DND-41 (cell line): ENCODE results near the gene CCDC102A.

Experiments
- ATAC-seq: fragments of 200-7000 bp; cut with Tn5 transposase; 3 replicates; pipeline ENCODE4 v1.9.1; 2021; ENCODE audit warnings: low read depth; ENCODE audit not compliant: insufficient read depth
- DNase-seq: peaks from one replicate; pipeline ENCODE4 v3.0.0-alpha.2; 2020
- H2AFZ ChIP-seq: 2 replicates; pipeline ENCODE4 v1.6.0; 2012; ENCODE audit warnings: low read depth, low read length
- H3K27ac ChIP-seq: 2 replicates; pipeline ENCODE4 v1.5.1; 2012; ENCODE audit warnings: low read length, inconsistent platforms
- H3K27me3 ChIP-seq: fragments of 200-600 bp; sonication (generic); 2 replicates; pipeline ENCODE4 v1.6.0; 2012; ENCODE audit warnings: low read length, mild to moderate bottlenecking, inconsistent platforms; ENCODE audit not compliant: insufficient read depth, poor library complexity
- H3K36me3 ChIP-seq: 2 replicates; pipeline ENCODE4 v1.5.1; 2012; ENCODE audit warnings: low read length, inconsistent platforms; ENCODE audit not compliant: insufficient read depth
- H3K4me1 ChIP-seq: 2 replicates; pipeline ENCODE4 v1.5.1; 2012; ENCODE audit warnings: mild to moderate bottlenecking, low read length; ENCODE audit not compliant: insufficient read depth
- H3K4me2 ChIP-seq: 2 replicates; pipeline ENCODE4 v1.6.0; 2012; ENCODE audit warnings: mild to moderate bottlenecking, moderate library complexity, low read length, inconsistent platforms; ENCODE audit not compliant: insufficient read depth
- H3K4me3 ChIP-seq, 2 experiments: fragments of 200-600 bp in 1 of 2; shearing (Covaris generic) in 1 of 2; 2 replicates each; pipeline ENCODE4 v1.5.1; 2012 to 2016; ENCODE audit warnings: inconsistent platforms in 2 of 2, low read length in 2 of 2, mild to moderate bottlenecking in 2 of 2, low read depth in 1 of 2, moderate library complexity in 1 of 2
- H3K79me2 ChIP-seq: 2 replicates; pipeline ENCODE4 v1.6.0; 2012; ENCODE audit warnings: low read length, inconsistent platforms; ENCODE audit not compliant: insufficient read depth
- H3K9ac ChIP-seq: 2 replicates; pipeline ENCODE4 v1.6.0; 2012; ENCODE audit warnings: low read depth, mild to moderate bottlenecking, inconsistent platforms, low read length, moderate library complexity
- H3K9me3 ChIP-seq: 2 replicates; pipeline ENCODE4 v1.5.1; 2012; ENCODE audit warnings: low read length, moderate library complexity, mild to moderate bottlenecking, inconsistent platforms; ENCODE audit not compliant: insufficient read depth, severe bottlenecking
- H4K20me1 ChIP-seq: 2 replicates; pipeline ENCODE4 v1.6.0; 2012; ENCODE audit warnings: low read length; ENCODE audit not compliant: insufficient read depth
- CTCF ChIP-seq: IDR thresholded peaks from 2 replicates; pipeline ENCODE4 v1.5.1; 2012; ENCODE audit warnings: borderline replicate concordance, low read length, moderate library complexity, mild to moderate bottlenecking; ENCODE audit not compliant: poor library complexity, severe bottlenecking; ENCODE audit errors: extremely low read depth
- EZH2 ChIP-seq: IDR thresholded peaks from 3 replicates; pipeline ENCODE4 v1.6.1; 2012; ENCODE audit warnings: borderline replicate concordance, low read depth, mild to moderate bottlenecking, moderate library complexity, low read length, inconsistent platforms; ENCODE audit not compliant: severe bottlenecking

CCDC102A gene

GRCh38 chr16:57464523-57464922 is 71.8 kb downstream of the CCDC102A start:
- Histone ChIP-seq H3K4me3 (no peak overlapping the region), H3K4me2 (peak overlapping the region; percentile 98), H3K9me3 (no peaks in the 10 kb centered on the region), H3K79me2 (peaks cover 30% of the 10 kb centered on the region), H4K20me1 (peaks cover 3% of the 10 kb centered on the region; the same call in 1 of the 2 replicates), H3K27me3 (no peaks in the 10 kb centered on the region), H3K4me1 (peaks cover 23% of the 10 kb centered on the region), H3K27ac (no peak overlapping the region), H3K36me3 (peaks cover 74% of the 10 kb centered on the region), H2AFZ (no peak overlapping the region), H3K9ac (no peak overlapping the region)
- ATAC-seq = no peak
- TF ChIP-seq EZH2 = no peak
- no peak for TF ChIP-seq CTCF
- DNase-seq = no peak

- TF ChIP-seq CTCF = peak; percentile 8
- TF ChIP-seq EZH2 = no peak
- Histone ChIP-seq H3K27me3 (no peaks in the 10 kb centered on the region), H3K36me3 (peaks cover 73% of the 10 kb centered on the region), H2AFZ (peak overlapping the region; percentile 71; the same call in 1 of the 2 replicates), H3K79me2 (peaks cover 30% of the 10 kb centered on the region), H3K27ac (peak overlapping the region; percentile 78), H3K4me3 (peak overlapping the region; percentile 83 to 88), H3K9ac (peak overlapping the region; percentile 82), H3K9me3 (no peaks in the 10 kb centered on the region), H4K20me1 (no peaks in the 10 kb centered on the region; the same call in 1 of the 2 replicates), H3K4me2 (peak overlapping the region; percentile 98), H3K4me1 (peaks cover 23% of the 10 kb centered on the region)
- ATAC-seq (no peak; the same call in 2 of the 3 replicates), DNase-seq (peak; percentile 24)
Measured at GRCh38 chr16:57462978-57463362, 73.4 kb downstream of the CCDC102A start.

GRCh38 chr16:57462209-57462977 is 74.0 kb downstream of the CCDC102A start, which contains the start of gene POLR2C:
Gene POLR2C, plus strand, starts transcription at chr16:57462679. Its CDS starts 46 bp downstream, at chr16:57462725.
- peak within 1 kb of the TSS; percentile 71 for H2AFZ ChIP-seq
- H3K9ac ChIP-seq = peak within 1 kb of the TSS; percentile 82
- no peaks in the 10 kb centered on the region for H3K9me3 ChIP-seq
- H3K36me3 ChIP-seq = peaks cover 73% of the 10 kb centered on the region
- peak within 1 kb of the TSS; percentile 83 to 88 for H3K4me3 ChIP-seq
- peaks cover 23% of the 10 kb centered on the region for H3K4me1 ChIP-seq
- H3K27me3 ChIP-seq = no peaks in the 10 kb centered on the region
- no peak for TF ChIP-seq EZH2
- TF ChIP-seq CTCF = peak; percentile 99
- DNase-seq (peak; percentile 91), ATAC-seq (peak; percentile 94)
- H3K79me2 ChIP-seq = peaks cover 30% of the 10 kb centered on the region
- no peaks in the 10 kb centered on the region; the same call in 1 of the 2 replicates for H4K20me1 ChIP-seq
- peak within 1 kb of the TSS; percentile 78 for H3K27ac ChIP-seq
- H3K4me2 ChIP-seq = peak within 1 kb of the TSS; percentile 98
